HEK293 (cell line): ENCODE measurements around the gene KIRREL1.

Experiments used
- CTCF ChIA-PET: fragments of 350-600 bp; formaldehyde crosslinking; extraction: SDS; loops from one replicate; lab custom pipeline; 2021; ENCODE audit warnings: antibody characterized with exemption; lab: Yijun Ruan, JAX
- POLR2A ChIA-PET: fragments of 300-600 bp; formaldehyde crosslinking; extraction: SDS; loops from one replicate; lab custom pipeline; 2020; ENCODE audit warnings: antibody characterized with exemption, inconsistent platforms; lab: Yijun Ruan, JAX
- H3K27ac ChIP-seq: fragments of 200-500 bp; sonication (Bioruptor generic); 2 replicates; pipeline ENCODE4 v1.5.1; 2014; ENCODE audit warnings: low read depth, low read length, control low read depth, inconsistent platforms; ENCODE audit errors: extremely low read depth
- H3K36me3 ChIP-seq, 2 experiments: fragments of 200-500 bp in 1 of 2; sonication (Bioruptor generic) in 1 of 2; 1 replicate in 1 of 2; 2 replicates in 1 of 2; pipeline ENCODE4 v1.5.1; 2014 to 2017; ENCODE audit warnings: inconsistent platforms in 2 of 2, low read length in 2 of 2; ENCODE audit not compliant: control insufficient read depth in 2 of 2, insufficient read depth in 1 of 2
- H3K4me1 ChIP-seq: fragments of 200-500 bp; sonication (Bioruptor generic); 2 replicates; pipeline ENCODE4 v1.5.1; 2014; ENCODE audit warnings: mild to moderate bottlenecking, low read length, inconsistent platforms; ENCODE audit not compliant: control insufficient read depth, insufficient read depth
- H3K4me3 ChIP-seq: 2 replicates; pipeline ENCODE4 v1.5.1; 2011; ENCODE audit warnings: low read depth, mild to moderate bottlenecking, control low read depth, low read length, moderate library complexity
- H3K9me3 ChIP-seq: fragments of 200-500 bp; sonication (Bioruptor generic); 2 replicates; pipeline ENCODE4 v1.5.1; 2014; ENCODE audit warnings: low read depth, low read length, inconsistent platforms; ENCODE audit not compliant: control insufficient read depth, insufficient read depth
- ATF2 ChIP-seq: fragments of 450-650 bp; formaldehyde crosslinking; IDR thresholded peaks from 2 replicates; pipeline ENCODE4 v1.5.1; 2016; ENCODE audit warnings: missing biosample characterization, missing genetic modification characterization, low read depth
- GLIS1 ChIP-seq: fragments of 450-650 bp; formaldehyde crosslinking; IDR thresholded peaks from 2 replicates; pipeline ENCODE4 v1.5.1; 2016; ENCODE audit warnings: missing biosample characterization, missing genetic modification characterization
- GLIS2 ChIP-seq: fragments of 450-650 bp; formaldehyde crosslinking; IDR thresholded peaks from 2 replicates; pipeline ENCODE4 v1.5.1; 2016; ENCODE audit warnings: missing biosample characterization, missing genetic modification characterization
- INSM2 ChIP-seq: fragments of 450-650 bp; formaldehyde crosslinking; IDR thresholded peaks from 2 replicates; pipeline ENCODE4 v1.5.1; 2016; ENCODE audit warnings: missing biosample characterization, missing genetic modification characterization
- PATZ1 ChIP-seq: fragments of 450-650 bp; formaldehyde crosslinking; IDR thresholded peaks from 2 replicates; pipeline ENCODE4 v1.5.1; 2016; ENCODE audit warnings: missing biosample characterization, missing genetic modification characterization
- RBAK ChIP-seq: fragments of 450-650 bp; formaldehyde crosslinking; IDR thresholded peaks from 2 replicates; pipeline ENCODE4 v1.5.1; 2016; ENCODE audit warnings: missing biosample characterization, missing genetic modification characterization
- ZBTB1 ChIP-seq: fragments of 450-650 bp; formaldehyde crosslinking; IDR thresholded peaks from 2 replicates; pipeline ENCODE4 v1.5.1; 2016; ENCODE audit warnings: missing biosample characterization, missing genetic modification characterization
- ZBTB21 ChIP-seq: fragments of 450-650 bp; formaldehyde crosslinking; IDR thresholded peaks from 2 replicates; pipeline ENCODE4 v1.5.1; 2017; ENCODE audit warnings: missing biosample characterization, missing genetic modification characterization
- ZBTB48 ChIP-seq: fragments of 450-650 bp; formaldehyde crosslinking; IDR thresholded peaks from 2 replicates; pipeline ENCODE4 v1.5.1; 2016; ENCODE audit warnings: missing biosample characterization, missing genetic modification characterization
- ZIC2 ChIP-seq: fragments of 450-650 bp; formaldehyde crosslinking; IDR thresholded peaks from 2 replicates; pipeline ENCODE4 v1.5.1; 2016; ENCODE audit warnings: missing biosample characterization, missing genetic modification characterization
- ZNF266 ChIP-seq: fragments of 450-650 bp; formaldehyde crosslinking; IDR thresholded peaks from 2 replicates; pipeline ENCODE4 v1.5.1; 2016; ENCODE audit warnings: missing biosample characterization, missing genetic modification characterization, low read depth
- ZNF404 ChIP-seq: fragments of 450-650 bp; formaldehyde crosslinking; IDR thresholded peaks from 2 replicates; pipeline ENCODE4 v1.5.1; 2017; ENCODE audit warnings: missing biosample characterization, missing genetic modification characterization
- ZNF423 ChIP-seq: fragments of 450-650 bp; formaldehyde crosslinking; IDR thresholded peaks from 2 replicates; pipeline ENCODE4 v1.5.1; 2016; ENCODE audit warnings: missing biosample characterization, missing genetic modification characterization
- ZNF521 ChIP-seq: fragments of 450-650 bp; formaldehyde crosslinking; IDR thresholded peaks from 2 replicates; pipeline ENCODE4 v1.5.1; 2017; ENCODE audit warnings: missing biosample characterization, mild to moderate bottlenecking, missing genetic modification characterization
- ZNF530 ChIP-seq: fragments of 450-650 bp; formaldehyde crosslinking; IDR thresholded peaks from 2 replicates; pipeline ENCODE4 v1.5.1; 2016; ENCODE audit warnings: low read depth, missing biosample characterization, missing genetic modification characterization
- ZNF664 ChIP-seq: fragments of 450-650 bp; formaldehyde crosslinking; IDR thresholded peaks from 2 replicates; pipeline ENCODE4 v1.5.1; 2016; ENCODE audit warnings: missing biosample characterization, missing genetic modification characterization
- ZNF791 ChIP-seq: fragments of 450-650 bp; formaldehyde crosslinking; IDR thresholded peaks from 2 replicates; pipeline ENCODE4 v1.5.1; 2016; ENCODE audit warnings: missing biosample characterization, missing genetic modification characterization
- TF ChIP-seq, protein P1 (sequence below): fragments of 450-650 bp; formaldehyde crosslinking; IDR thresholded peaks from 2 replicates; pipeline ENCODE4 v1.5.1; 2016; ENCODE audit warnings: missing biosample characterization, missing genetic modification characterization
- TF ChIP-seq, protein P2 (sequence below): fragments of 450-650 bp; formaldehyde crosslinking; IDR thresholded peaks from 2 replicates; pipeline ENCODE4 v1.5.1; 2016; ENCODE audit warnings: missing biosample characterization, missing genetic modification characterization

The KIRREL1 gene

DNA sequence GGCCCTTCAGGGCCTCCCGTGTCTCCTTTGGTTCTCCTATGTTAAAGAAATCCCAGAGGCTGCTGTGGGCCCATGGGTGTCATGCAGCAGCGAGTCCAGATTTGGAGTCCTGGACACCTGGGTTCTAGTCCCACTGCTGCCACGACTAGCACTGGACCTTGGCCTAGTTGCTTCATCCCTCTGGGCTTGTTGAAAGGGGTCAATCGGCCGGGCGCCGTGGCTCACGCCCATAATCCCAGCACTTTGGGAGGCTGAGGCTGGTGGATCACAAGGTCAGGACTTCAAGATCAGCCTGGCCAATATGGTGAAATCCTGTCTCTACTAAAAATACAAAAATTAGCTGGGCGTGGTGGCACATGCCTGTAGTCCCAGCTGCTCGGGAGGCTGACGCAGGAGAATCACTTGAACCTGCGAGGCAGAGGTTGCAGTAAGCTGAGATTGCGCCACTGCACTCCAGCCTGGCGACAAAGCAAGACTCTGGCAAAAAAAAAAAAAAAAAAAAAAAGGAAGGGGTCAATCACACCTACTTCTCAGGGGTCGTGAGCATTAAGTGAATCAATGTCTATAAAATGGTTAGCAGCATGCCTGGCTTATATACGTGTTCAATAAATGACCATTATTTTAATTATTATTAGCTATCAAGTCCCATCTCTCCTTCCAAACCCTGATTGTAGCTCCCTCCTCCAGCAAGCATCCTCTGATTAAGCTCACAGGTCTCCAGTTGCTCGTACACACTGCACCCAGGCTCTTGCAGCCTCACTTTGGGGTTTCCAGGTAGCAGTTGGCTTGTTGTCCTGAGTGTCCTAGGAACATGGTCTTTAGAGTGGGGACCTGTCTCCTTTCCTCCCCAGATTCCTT, 43.8 kb downstream of the KIRREL1 start:
- H3K4me3 ChIP-seq: no peak overlapping the region
- TF ChIP-seq, protein P1, sequence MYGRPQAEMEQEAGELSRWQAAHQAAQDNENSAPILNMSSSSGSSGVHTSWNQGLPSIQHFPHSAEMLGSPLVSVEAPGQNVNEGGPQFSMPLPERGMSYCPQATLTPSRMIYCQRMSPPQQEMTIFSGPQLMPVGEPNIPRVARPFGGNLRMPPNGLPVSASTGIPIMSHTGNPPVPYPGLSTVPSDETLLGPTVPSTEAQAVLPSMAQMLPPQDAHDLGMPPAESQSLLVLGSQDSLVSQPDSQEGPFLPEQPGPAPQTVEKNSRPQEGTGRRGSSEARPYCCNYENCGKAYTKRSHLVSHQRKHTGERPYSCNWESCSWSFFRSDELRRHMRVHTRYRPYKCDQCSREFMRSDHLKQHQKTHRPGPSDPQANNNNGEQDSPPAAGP (tag by site-specific recombination): no peak
- no peak for TF ChIP-seq ZNF521
- TF ChIP-seq GLIS1 (tag by site-specific recombination): no peak
- TF ChIP-seq ZNF266 (tag by site-specific recombination): no peak
- TF ChIP-seq ZNF530 (tag by site-specific recombination): no peak
- TF ChIP-seq ZBTB1 (tag by site-specific recombination): no peak
- TF ChIP-seq RBAK: no peak
- TF ChIP-seq ATF2 (tag by site-specific recombination): no peak
- ChIA-PET POLR2A (interaction anchor here (0.6 to 1.0 kb wide), 2 partner anchors 37 to 45 kb away, joined by 5 read pairs; no protein-coding TSS in a partner anchor), CTCF (interaction anchor here (0.6 to 7.0 kb wide), 20 partner anchors 8 to 87 kb away, joined by 3 to 121 read pairs (median 4); partner anchors contain the start of gene KIRREL1)
- H3K36me3 ChIP-seq: no peaks in the 10 kb centered on the region
- no peak overlapping the region for H3K27ac ChIP-seq
- no peaks in the 10 kb centered on the region for H3K9me3 ChIP-seq
- no peaks in the 10 kb centered on the region for H3K4me1 ChIP-seq

DNA sequence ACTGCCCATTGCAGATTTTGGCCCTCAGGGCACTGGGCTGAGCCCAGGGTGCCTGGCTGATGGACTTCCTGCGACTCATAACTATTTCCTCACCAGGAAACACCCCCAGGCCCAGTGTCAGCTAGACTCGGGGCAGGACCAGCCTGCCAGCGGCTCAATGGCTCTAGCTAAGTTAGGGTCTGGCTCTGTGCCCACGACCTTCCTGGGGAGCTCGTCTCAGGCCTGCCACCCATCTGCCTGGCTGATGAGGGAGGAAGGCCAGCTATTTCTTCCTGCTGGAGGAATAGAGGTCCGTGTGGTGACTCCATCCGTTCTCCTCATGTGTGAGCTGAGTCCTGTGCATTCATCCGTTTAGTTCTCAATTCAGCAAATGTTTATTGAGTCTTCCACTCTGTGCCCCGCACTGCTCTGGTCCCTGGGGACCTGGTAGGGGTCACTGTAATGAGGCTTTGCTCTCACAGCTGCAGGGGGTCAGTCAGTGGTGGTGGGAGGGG, 44.5 kb downstream of the KIRREL1 start:
- Histone ChIP-seq H3K4me3 (no peak overlapping the region), H3K36me3 (no peaks in the 10 kb centered on the region), H3K27ac (no peak overlapping the region), H3K4me1 (no peaks in the 10 kb centered on the region), H3K9me3 (no peaks in the 10 kb centered on the region)
- CTCF ChIA-PET: interaction anchor here (0.6 to 7.0 kb wide), 16 partner anchors 17 to 1112 kb away, joined by 3 to 121 read pairs (median 3); partner anchors contain the start of gene KIRREL1
- POLR2A ChIA-PET: interaction anchor here (1.0 kb wide), 1 partner anchor 45 kb away, joined by 5 read pairs; no protein-coding TSS in a partner anchor
- TF ChIP-seq ZIC2: peak; percentile 88
- peak; percentile 24; the same call in 1 of the 2 replicates for TF ChIP-seq GLIS2
- no peak for TF ChIP-seq ZNF791 (tag by site-specific recombination)
- peak; percentile 95 for TF ChIP-seq GLIS1 (tag by site-specific recombination)
- 0 out of 2 replicates have a peak, but pooled peaks have one; percentile 19 for TF ChIP-seq PATZ1 (tag by site-specific recombination)
- no peak for TF ChIP-seq ZBTB21 (tag by site-specific recombination)
- 0 out of 2 replicates have a peak, but pooled peaks have one; percentile 26 for TF ChIP-seq ZNF423 (tag by site-specific recombination)
- TF ChIP-seq ZBTB48 (tag by site-specific recombination): 0 out of 2 replicates have a peak, but pooled peaks have one; percentile 50
- TF ChIP-seq, all 188 proteins: peak for 6

DNA sequence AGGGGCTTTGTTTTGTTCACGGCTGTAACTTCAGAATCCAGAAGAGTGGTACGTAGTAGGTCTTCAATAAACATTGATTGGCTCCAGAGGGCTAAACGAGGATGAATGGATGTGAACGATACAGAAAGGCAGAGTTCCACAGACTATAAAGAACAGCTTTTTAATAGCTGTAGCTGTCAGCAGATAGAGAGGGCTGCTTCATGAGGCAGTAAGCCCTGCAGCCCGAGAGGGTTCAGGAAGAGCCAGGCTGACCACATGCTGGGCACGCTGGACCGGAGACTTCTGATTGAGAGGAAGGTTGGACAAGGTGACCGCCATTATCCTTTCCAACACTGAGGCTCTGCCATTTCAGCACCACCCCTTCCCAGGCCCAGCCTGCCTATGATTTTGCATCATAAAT, 45.3 kb downstream of the KIRREL1 start:
- ChIA-PET POLR2A (interaction anchor here (0.6 kb wide), 1 partner anchor 45 kb away, joined by 3 read pairs; the partner anchor contains the start of gene KIRREL1), CTCF (interaction anchor here (0.7 to 7.0 kb wide), 4 partner anchors 37 to 75 kb away, joined by 3 to 121 read pairs (median 6); partner anchors contain the start of gene KIRREL1)
- H3K36me3 ChIP-seq: no peaks in the 10 kb centered on the region
- no peaks in the 10 kb centered on the region for H3K4me1 ChIP-seq
- no peak overlapping the region for H3K4me3 ChIP-seq
- no peak overlapping the region for H3K27ac ChIP-seq
- H3K9me3 ChIP-seq: no peaks in the 10 kb centered on the region
- no peak for TF ChIP-seq ZNF664
- TF ChIP-seq INSM2 (tag by site-specific recombination): no peak
- TF ChIP-seq ZNF404 (tag by site-specific recombination): no peak
- TF ChIP-seq, protein P2, sequence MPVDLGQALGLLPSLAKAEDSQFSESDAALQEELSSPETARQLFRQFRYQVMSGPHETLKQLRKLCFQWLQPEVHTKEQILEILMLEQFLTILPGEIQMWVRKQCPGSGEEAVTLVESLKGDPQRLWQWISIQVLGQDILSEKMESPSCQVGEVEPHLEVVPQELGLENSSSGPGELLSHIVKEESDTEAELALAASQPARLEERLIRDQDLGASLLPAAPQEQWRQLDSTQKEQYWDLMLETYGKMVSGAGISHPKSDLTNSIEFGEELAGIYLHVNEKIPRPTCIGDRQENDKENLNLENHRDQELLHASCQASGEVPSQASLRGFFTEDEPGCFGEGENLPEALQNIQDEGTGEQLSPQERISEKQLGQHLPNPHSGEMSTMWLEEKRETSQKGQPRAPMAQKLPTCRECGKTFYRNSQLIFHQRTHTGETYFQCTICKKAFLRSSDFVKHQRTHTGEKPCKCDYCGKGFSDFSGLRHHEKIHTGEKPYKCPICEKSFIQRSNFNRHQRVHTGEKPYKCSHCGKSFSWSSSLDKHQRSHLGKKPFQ: no peak
